ENCODE results near the gene EFCAB9.

DNA sequence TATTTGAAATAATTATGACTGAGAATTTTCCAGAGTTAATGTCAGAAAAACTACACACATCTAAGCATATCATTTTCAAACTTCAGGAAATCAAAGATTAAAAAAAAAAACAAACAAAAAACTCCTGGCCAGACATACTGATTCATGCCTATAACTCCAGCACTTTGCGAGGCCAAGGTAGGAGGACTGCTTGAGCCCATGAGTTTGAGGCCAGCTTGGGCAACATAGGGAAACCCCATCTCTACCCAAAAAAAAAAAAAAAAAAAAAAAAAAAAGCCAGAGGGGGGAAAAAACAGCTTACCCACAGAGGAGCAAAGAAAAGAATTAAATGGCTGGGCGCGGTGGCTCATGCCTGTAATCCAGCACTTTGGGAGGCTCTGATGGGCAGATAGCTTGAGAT is 22.4 kb downstream of the EFCAB9 start:
- no peak for TF ChIP-seq GATA2 (IDR thresholded peaks at IDR 0.05; ENCODE audit: low read depth, low read length)
- no peak for TF ChIP-seq GATA3 (IDR thresholded peaks at IDR 0.05; ENCODE audit: low read depth, low read length)
